ENCODE data around the gene SPTBN1.

GRCh38 chr2:54480025-54480424, 23.9 kb downstream of the SPTBN1 start:
- no peak for TF ChIP-seq CTCF (IDR thresholded peaks at IDR 0.05; ENCODE audit: extremely low read depth in 1 of 2, insufficient read depth in 1 of 2, low read depth in 1 of 2, low read length in 2 of 2)
- no peak for TF ChIP-seq EZH2 (IDR thresholded peaks at IDR 0.05; ENCODE audit: borderline replicate concordance, low read depth, low read length, severe bottlenecking)
- no peak for TF ChIP-seq POLR2A (IDR thresholded peaks at IDR 0.05; ENCODE audit: low read depth, low read length)
